Stimulated activated CD8-positive, alpha-beta memory T cell treated with anti-CD3 and anti-CD28 coated beads, Interleukin-7, amount 100 ng/mL, for 48 hours (primary cell): Measurements from ENCODE around the gene LPXN.
"Not testable (repeated sequence)": the region's sequence is repeated elsewhere in the genome, so short reads cannot be mapped to it uniquely, and the experiment has no call there.

Source experiments
- DNase-seq, 2 donors: peaks; one replicate each; pipeline ENCODE4 v3.0.0-alpha.2; 2020; ENCODE audit warnings: low read depth in 1 of 2; ENCODE audit errors: extremely low read depth in 1 of 2

Gene LPXN

DNA sequence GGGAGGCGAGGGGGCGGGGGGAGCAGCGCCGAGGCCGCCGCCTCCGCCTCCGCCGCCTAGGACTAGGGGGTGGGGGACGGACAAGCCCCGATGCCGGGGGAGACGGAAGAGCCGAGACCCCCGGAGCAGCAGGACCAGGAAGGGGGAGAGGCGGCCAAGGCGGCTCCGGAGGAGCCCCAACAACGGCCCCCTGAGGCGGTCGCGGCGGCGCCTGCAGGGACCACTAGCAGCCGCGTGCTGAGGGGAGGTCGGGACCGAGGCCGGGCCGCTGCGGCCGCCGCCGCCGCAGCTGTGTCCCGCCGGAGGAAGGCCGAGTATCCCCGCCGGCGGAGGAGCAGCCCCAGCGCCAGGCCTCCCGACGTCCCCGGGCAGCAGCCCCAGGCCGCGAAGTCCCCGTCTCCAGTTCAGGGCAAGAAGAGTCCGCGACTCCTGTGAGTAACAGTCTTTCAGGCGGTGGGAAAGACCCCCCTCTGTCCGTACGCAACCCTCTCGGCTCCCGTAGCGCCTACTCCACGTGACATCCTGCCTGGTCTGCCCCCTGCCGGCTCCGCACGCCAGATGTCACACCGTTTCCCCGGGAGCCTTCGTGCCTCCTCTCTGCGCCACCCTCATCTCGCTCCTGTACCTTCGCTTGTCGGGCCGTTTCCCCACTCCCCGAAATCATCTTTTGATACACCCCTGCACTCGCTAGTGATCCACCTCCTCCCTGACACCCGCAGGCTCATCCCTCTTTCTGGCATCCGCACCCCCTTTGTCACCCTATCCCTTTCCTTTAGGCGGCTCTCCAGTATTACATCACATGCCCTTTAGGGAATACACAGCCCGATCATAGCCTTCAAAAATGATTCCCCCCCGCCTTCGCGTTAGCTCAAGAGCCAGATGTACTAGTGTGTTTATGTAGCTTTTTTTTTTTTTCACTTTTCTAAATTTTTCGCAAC lies 3.8 kb upstream of the LPXN start:
- DNase-seq: peak; percentile 78 to 87

DNA sequence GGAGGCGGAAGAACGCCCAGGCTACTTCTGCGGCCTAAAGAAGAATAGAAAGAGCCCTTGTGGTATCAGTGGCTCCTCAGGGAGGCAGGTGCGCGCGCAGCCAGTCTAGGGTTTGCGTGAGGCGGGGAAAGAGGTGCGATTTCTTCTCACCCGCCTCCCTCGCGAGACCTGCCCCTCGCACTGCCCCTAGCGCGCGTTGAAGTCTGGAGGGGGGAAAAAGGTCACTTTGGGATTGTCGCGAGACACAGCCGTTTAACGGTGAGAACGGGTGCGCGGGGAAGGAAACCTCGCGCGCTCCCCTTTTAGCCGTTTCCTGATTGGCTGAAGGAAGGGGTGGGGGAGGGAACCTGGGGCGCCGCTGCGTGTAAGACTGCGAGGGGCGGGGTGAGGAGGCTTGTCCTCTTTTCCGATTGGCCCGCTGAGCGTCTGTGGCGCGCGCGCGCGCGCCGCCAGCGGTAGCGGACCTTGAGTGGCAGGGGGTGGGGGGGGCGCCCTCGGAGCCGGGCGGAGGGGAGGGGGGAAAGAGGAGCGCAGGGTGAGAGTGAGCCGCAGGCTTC lies 3.1 kb upstream of the LPXN start, which contains the start of gene ZFP91:
Gene ZFP91 (plus strand): TSS at position 429 of the 557 bp plus-strand sequence. CDS start 219 bp downstream, outside the sequence.
- DNase-seq: peak; percentile 87 to 97

DNA sequence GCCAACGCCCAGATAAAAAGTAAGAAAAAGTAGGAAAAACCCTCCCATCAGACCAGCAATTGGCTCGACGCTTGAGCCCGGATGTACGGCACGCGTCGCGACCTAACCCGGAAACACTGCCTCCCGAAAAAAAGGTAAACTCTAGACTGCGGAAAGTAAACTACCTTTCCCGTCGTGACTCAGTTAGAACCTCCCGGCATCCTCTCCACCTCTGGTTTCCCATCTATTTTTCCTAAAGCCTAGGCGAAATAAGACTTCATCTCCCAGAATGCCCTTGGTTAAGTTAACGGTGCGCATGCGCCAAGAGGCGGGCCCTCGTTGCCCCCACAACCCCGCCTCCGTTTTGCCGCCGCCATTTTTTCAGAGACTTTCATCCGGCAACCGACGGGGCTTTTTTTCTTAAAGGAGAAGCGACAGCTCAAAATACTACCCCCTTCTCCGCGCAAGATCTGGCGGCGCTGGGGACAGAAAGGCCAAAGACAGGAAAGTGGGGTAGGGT lies 2.5 kb upstream of the LPXN start:
- DNase-seq: peak; percentile 76 to 86

GRCh38 chr11:58577555-58578135 lies 2.0 kb upstream of the LPXN start:
- peak; percentile 55 to 78 for DNase-seq

DNA sequence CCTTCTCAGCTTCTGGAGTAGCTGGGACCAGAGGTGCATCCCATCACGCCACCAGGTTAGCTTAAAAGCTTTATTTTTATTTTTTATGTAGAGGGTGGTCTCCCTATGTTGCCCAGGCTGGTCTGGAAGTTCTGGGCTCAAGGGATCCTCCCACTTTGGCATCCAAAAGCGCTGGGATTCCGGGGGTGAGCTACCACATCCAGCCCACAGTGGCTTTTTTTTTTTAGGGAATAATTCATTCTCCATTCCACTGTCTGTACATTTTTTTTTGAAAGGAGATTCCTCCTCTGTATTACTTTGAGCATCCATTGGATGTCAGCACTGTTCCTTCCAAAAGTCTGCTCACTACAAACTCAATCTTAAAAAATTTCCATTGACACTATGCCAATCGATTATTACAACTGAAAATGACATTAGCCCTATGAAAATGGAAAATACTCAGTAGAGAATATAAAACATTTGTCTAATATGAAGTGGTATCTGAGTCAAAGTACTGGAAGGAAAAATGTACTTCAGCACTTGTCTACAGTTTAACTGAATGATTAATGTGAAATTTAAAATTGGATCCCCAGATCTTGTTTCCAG lies 1.3 kb upstream of the LPXN start:
- no peak for DNase-seq

DNA sequence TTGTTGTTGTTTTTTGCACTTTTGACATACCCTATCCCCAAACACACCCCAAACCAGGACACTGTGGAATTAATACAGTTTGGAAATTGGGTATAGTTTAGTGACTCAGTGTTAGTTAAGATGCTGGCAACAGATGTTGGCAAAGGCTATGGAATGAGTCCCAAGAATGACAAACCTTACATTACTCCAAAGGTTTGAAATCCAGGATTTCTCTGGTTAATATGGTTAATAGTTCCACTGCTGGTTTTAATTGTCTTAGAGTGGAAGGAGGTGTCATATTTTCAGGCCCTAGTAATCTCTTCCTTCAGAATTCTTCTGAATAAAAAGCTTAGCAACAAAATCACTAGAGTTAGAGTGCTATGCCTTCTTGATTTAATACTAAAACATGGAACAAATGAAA lies 775 bp downstream of the LPXN start:
- DNase-seq: no peak

GRCh38 chr11:58573451-58574104 lies 2.1 kb downstream of the LPXN start:
- DNase-seq: peak in 1 of 2 donors; percentile 63

DNA sequence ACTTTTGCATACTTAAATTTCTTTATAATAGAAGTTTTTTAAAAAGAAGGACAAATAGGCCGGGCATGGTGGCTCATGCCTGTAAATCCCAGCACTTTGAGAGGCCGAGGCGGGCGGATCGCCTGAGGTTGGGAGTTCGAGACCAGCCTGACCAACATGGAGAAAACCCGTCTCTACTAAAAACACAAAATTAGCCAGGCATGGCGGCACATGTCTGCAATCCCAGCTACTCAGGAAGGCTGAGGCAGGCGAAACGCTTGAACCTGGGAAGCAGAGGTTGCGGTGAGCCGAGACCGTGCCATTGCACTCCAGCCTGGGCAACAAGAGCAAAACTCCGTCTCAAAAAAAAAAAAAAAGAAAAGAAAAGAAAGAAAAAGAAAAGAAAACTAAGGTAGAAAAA lies 2.8 kb downstream of the LPXN start:
- not testable (repeated sequence) for DNase-seq

DNA sequence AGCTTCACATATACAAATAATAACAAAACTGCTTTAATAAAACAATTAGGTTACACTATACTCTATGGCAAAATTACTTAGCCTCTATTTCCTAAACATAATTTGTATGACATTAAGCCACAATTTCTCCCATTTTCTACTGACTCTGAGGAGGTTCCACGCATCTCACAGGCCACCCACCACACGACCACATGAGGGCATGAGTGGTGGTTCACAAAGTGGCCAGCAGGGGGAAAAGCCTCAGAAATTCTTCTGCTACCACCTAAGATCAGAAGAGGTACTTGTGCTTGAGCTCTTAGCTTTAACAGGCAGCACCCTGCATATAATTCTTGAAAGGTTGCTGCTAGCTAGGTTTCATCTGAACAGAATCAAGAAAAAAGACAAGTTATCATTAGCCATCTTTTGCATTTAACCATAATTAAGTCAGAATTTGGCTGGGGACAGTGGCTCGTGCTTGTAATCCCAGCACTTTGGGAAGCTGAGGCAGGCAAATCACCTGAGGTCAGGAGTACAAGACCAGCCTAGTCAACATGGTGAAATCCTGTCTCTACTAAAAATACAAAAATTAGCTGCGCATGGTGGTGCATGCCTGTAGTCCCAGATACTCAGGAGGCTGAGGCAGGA lies 7.7 kb downstream of the LPXN start:
- DNase-seq: peak in 1 of 2 donors; percentile 56

DNA sequence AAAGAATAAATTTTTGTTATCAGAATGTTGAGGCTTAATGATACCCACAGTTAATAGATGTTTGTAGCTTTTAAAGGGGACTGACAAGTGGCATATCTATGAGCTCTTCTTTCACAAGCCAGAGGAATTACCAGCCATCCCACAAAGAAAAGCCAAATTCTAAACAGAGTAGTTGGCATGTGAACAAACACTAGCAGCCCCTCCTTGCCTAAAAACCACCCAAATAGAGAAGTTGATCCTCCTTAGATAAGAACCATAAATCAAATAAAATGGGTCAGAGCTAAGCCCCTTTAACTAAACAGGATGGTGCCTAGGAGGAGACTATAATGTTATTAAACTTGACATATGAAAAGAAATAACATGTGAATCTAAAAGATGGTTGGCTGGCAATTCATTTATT lies 11.4 kb downstream of the LPXN start:
- DNase-seq: no peak

- no peak for DNase-seq
Observed at GRCh38 chr11:58562375-58562800, 13.3 kb downstream of the LPXN start.

GRCh38 chr11:58561394-58562098 lies 14.1 kb downstream of the LPXN start:
- no peak for DNase-seq

DNA sequence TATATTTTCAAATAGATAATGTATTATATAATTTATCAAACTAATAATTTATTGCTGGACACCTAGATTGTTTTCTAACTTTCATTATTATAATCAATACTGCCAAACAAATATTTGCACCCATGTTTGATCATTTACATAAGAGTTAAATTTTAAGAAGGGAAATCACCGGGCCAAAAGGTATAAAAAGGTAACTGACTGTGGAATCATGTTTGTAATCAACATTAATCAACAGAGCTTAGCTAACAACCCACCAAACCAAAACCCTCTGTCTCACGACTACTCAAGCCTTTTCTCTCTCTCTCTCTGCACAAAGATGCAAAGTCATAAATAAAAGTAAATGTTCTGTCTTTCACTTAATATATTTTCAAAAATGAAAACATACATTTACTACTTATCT lies 14.8 kb downstream of the LPXN start:
- no peak for DNase-seq

- no peak for DNase-seq
Observed at GRCh38 chr11:58549644-58550043, 26.0 kb downstream of the LPXN start.

- DNase-seq: no peak
Observed at GRCh38 chr11:58546841-58547240, 28.8 kb downstream of the LPXN start.

DNA sequence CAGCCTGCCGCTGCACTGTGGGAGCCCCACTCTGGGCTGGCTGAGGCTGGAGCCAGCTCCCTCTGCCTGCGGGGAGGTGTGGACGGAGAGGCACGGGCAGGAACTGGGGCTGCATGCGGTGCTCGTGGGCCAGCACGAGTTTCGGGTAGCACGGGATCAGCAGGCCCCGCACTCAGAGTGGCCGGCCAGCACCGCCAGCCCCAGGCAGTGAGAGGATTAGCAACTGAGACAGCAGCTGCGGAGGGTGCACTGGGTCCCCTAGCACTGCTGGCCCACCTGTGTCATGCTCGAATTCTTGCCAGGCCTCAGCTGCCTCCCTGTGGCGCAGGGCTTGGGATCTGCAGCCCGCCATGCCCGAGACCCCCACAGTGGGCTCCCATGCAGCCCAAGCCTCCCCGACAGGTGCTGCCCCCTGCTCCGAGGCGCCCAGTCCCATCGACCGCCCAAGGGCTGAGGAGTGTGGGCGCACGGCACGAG lies 43.8 kb downstream of the LPXN start:
- DNase-seq: no peak

GRCh38 chr11:58530236-58530635 lies 45.4 kb downstream of the LPXN start:
- no peak for DNase-seq

DNA sequence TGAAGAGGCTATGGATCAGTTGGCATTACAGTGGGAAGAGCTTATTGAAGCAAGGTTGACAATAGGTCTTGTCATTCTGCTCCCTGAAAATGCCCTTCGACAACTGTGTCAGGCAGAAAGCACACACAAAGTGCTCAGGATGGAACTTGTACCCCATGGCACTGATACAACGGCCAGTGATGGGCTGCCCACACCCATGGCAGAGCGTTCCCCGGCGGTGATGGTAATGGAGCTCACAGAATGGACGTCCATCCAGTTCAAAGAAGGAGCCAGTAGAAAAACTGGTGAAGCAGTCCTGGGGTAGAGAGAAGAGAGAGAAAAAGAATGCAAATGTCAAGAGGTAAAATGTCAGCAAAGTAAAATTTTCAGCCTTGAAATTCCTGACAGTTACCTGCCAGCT lies 48.2 kb downstream of the LPXN start:
- no peak for DNase-seq

GRCh38 chr11:58526721-58527120 lies 48.9 kb downstream of the LPXN start:
- DNase-seq: no peak
